NCI-H2171 (cell line): ENCODE data around the gene RHBG.
"Not testable (repeated sequence)": the region's sequence is repeated elsewhere in the genome, so short reads cannot be mapped to it uniquely, and the experiment has no call there.

Source experiments
- DNase-seq: peaks from one replicate; lab custom pipeline; 2025; lab: John Stamatoyannopoulos, UW

RHBG gene

GRCh38 chr1:156360534-156360933 lies 8.5 kb upstream of the RHBG start:
- no peak for DNase-seq

GRCh38 chr1:156365754-156366153 lies 3.3 kb upstream of the RHBG start:
- DNase-seq: no peak

- no peak for DNase-seq
These were observed 2.4 kb upstream of the RHBG start for GRCh38 chr1:156366378-156367166.

- no peak for DNase-seq
These were observed 1.4 kb upstream of the RHBG start for GRCh38 chr1:156367383-156368156.

- DNase-seq: no peak
These were observed 803 bp upstream of the RHBG start for GRCh38 chr1:156368157-156368658.

GRCh38 chr1:156369685-156370286 lies 775 bp downstream of the RHBG start:
- DNase-seq: not testable (repeated sequence)

GRCh38 chr1:156371553-156372264 lies 2.7 kb downstream of the RHBG start:
- DNase-seq: no peak

GRCh38 chr1:156372265-156372586 lies 3.2 kb downstream of the RHBG start:
- no peak for DNase-seq

GRCh38 chr1:156372876-156373275 lies 3.9 kb downstream of the RHBG start:
- DNase-seq: no peak

GRCh38 chr1:156373546-156373945 lies 4.5 kb downstream of the RHBG start:
- DNase-seq: no peak

GRCh38 chr1:156376146-156376545 lies 7.1 kb downstream of the RHBG start:
- no peak for DNase-seq

GRCh38 chr1:156376958-156377919 lies 8.2 kb downstream of the RHBG start:
- DNase-seq: no peak

- DNase-seq: no peak
These were observed 9.5 kb downstream of the RHBG start for GRCh38 chr1:156378557-156378956.

GRCh38 chr1:156379420-156380165 lies 10.6 kb downstream of the RHBG start:
- DNase-seq: peak; percentile 15

GRCh38 chr1:156382561-156382960 lies 13.6 kb downstream of the RHBG start:
- no peak for DNase-seq

GRCh38 chr1:156383023-156383422 lies 14.0 kb downstream of the RHBG start:
- peak; percentile 37 for DNase-seq

GRCh38 chr1:156384007-156384406 lies 15.0 kb downstream of the RHBG start:
- no peak for DNase-seq

GRCh38 chr1:156384658-156385057 lies 15.6 kb downstream of the RHBG start:
- DNase-seq: no peak

GRCh38 chr1:156385534-156386031 lies 16.6 kb downstream of the RHBG start:
- DNase-seq: peak; percentile 63
